Brain microvascular endothelial cell (primary cell): ENCODE results near the gene FGFBP1.

Source experiments
- DNase-seq: peaks from one replicate; pipeline ENCODE4 v3.0.0-alpha.2; 2020
- H3K27ac ChIP-seq: fragments of 250-450 bp; sonication (Bioruptor Pico); 2 replicates; pipeline ENCODE4 v1.5.1; 2020; ENCODE audit warnings: mild to moderate bottlenecking, moderate library complexity
- H3K27me3 ChIP-seq: fragments of 250-450 bp; sonication (Bioruptor Pico); replicated peaks from 2 replicates; pipeline ENCODE4 v1.5.1; 2020; ENCODE audit warnings: mild to moderate bottlenecking
- H3K36me3 ChIP-seq: fragments of 250-450 bp; sonication (Bioruptor Pico); replicated peaks from 2 replicates; pipeline ENCODE4 v1.5.1; 2020; ENCODE audit warnings: mild to moderate bottlenecking
- H3K4me3 ChIP-seq: 2 replicates; pipeline ENCODE4 v1.5.1; 2011; ENCODE audit warnings: low read depth, mild to moderate bottlenecking, control low read depth, low read length, moderate library complexity
- CTCF ChIP-seq: IDR thresholded peaks from 2 replicates; pipeline ENCODE4 v1.5.1; 2011; ENCODE audit warnings: low read depth, mild to moderate bottlenecking, moderate library complexity, low read length, control low read depth, inconsistent platforms; ENCODE audit errors: missing control alignments
- in situ Hi-C: cut with HindIII; loops from 2 replicates; pipeline ENCODE4 v1.10.0; 2017; ENCODE audit warnings: low sequenced_read_pairs, low pct_ligation_motif_present

Gene FGFBP1

GRCh38 chr4:15963576-15963975, 25.0 kb upstream of the FGFBP1 start:
- TF ChIP-seq CTCF = no peak
- Histone ChIP-seq H3K4me3 (no peak overlapping the region), H3K27ac (no peak overlapping the region), H3K27me3 (no peaks in the 10 kb centered on the region), H3K36me3 (no peaks in the 10 kb centered on the region)
- DNase-seq = no peak
- in situ Hi-C loops = no loop called here

- Histone ChIP-seq H3K27ac (no peak within 1 kb of the TSS), H3K4me3 (no peak within 1 kb of the TSS), H3K27me3 (no peaks in the 10 kb centered on the region), H3K36me3 (no peaks in the 10 kb centered on the region)
- in situ Hi-C loops = no loop called here
- peak; percentile 84 for TF ChIP-seq CTCF
- peak; percentile 63 for DNase-seq
These were observed 24.5 kb upstream of the FGFBP1 start, which contains the start of gene FGFBP2 for GRCh38 chr4:15963001-15963451. TSS of gene FGFBP2 (minus strand) at chr4:15963175. CDS start at chr4:15963129, 46 bp downstream.

GRCh38 chr4:15961781-15962510, 23.4 kb upstream of the FGFBP1 start:
- DNase-seq = no peak
- no peaks in the 10 kb centered on the region for H3K27me3 ChIP-seq
- no peak for TF ChIP-seq CTCF
- H3K27ac ChIP-seq = no peak overlapping the region
- no peak overlapping the region for H3K4me3 ChIP-seq
- H3K36me3 ChIP-seq = no peaks in the 10 kb centered on the region
- in situ Hi-C loops = no loop called here

DNA sequence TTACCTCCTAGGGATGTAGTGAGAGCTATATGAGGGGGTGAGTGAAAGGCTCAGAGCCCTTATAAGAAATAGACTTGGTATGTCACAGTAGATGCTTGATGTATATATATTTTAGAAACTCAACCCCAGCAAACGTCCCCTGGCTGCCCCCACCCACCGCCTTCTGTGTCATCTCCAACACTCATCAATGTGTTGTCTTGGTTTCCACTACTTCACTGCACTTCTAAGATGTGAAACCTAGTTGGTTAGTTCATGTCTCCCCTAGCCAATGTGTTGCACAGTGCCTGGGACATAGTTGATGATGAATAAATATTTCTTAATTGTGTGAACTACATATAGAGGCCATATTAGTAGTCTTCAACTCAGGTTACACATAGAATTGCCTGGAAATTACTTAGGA, 20.0 kb upstream of the FGFBP1 start:
- Histone ChIP-seq H3K27ac (no peak overlapping the region), H3K4me3 (no peak overlapping the region), H3K27me3 (no peaks in the 10 kb centered on the region), H3K36me3 (no peaks in the 10 kb centered on the region)
- no peak for TF ChIP-seq CTCF
- no peak for DNase-seq
- in situ Hi-C loops = no loop called here

- DNase-seq = peak; percentile 72
- H3K27me3 ChIP-seq = no peaks in the 10 kb centered on the region
- TF ChIP-seq CTCF = peak; percentile 97
- in situ Hi-C loops = no loop called here
- no peak overlapping the region for H3K27ac ChIP-seq
- H3K4me3 ChIP-seq = no peak overlapping the region
- no peaks in the 10 kb centered on the region for H3K36me3 ChIP-seq
These were observed 17.8 kb upstream of the FGFBP1 start for GRCh38 chr4:15956179-15956850.
